HG02870 (cell line): ENCODE results near the gene SRP14.
"Not testable (repeated sequence)": the region's sequence is repeated elsewhere in the genome, so short reads cannot be mapped to it uniquely, and the experiment has no call there.

Experiments
- ATAC-seq: cut with Tn5 transposase; IDR thresholded peaks from one replicate; pipeline ENCODE4 v1.9.1; 2021; ENCODE audit warnings: mild to moderate bottlenecking, moderate library complexity; ENCODE audit not compliant: unreplicated experiment

Gene SRP14

GRCh38 chr15:40051616-40052415 lies 12.8 kb upstream of the SRP14 start:
- ATAC-seq = no peak

- ATAC-seq = no peak
Observed at GRCh38 chr15:40050788-40051470, 11.9 kb upstream of the SRP14 start.

- no peak for ATAC-seq
Observed at GRCh38 chr15:40048926-40049475, 10.0 kb upstream of the SRP14 start.

- ATAC-seq = no peak
Observed at GRCh38 chr15:40048211-40048792, 9.3 kb upstream of the SRP14 start.

- peak; percentile 60 for ATAC-seq
Observed at GRCh38 chr15:40047415-40048210, 8.6 kb upstream of the SRP14 start.

- ATAC-seq = no peak
Observed at GRCh38 chr15:40046721-40047414, 7.9 kb upstream of the SRP14 start.

- ATAC-seq = peak; percentile 20
Observed at GRCh38 chr15:40045572-40046217, 6.7 kb upstream of the SRP14 start.

GRCh38 chr15:40044717-40045571 lies 6.0 kb upstream of the SRP14 start:
- ATAC-seq = peak; percentile 73

- no peak for ATAC-seq
Observed at GRCh38 chr15:40043927-40044716, 5.1 kb upstream of the SRP14 start.

GRCh38 chr15:40042791-40043320 lies 3.9 kb upstream of the SRP14 start:
- no peak for ATAC-seq

GRCh38 chr15:40040770-40041169 lies 1.8 kb upstream of the SRP14 start:
- ATAC-seq = no peak

- no peak for ATAC-seq
Observed at GRCh38 chr15:40040293-40040635, 1.3 kb upstream of the SRP14 start.

- no peak for ATAC-seq
Observed at GRCh38 chr15:40038275-40038637, 725 bp downstream of the SRP14 start.

GRCh38 chr15:40037721-40038120 lies 1.3 kb downstream of the SRP14 start:
- ATAC-seq = no peak

GRCh38 chr15:40035182-40035581 lies 3.8 kb downstream of the SRP14 start:
- not testable (repeated sequence) for ATAC-seq

- ATAC-seq = no peak
Observed at GRCh38 chr15:40034186-40034946, 4.6 kb downstream of the SRP14 start.

GRCh38 chr15:40032125-40032839 lies 6.7 kb downstream of the SRP14 start:
- no peak for ATAC-seq
